GM18951 (cell line): ENCODE data around the gene LPGAT1.

Source experiments
- POLR2A ChIP-seq: IDR thresholded peaks from 4 replicates; pipeline ENCODE4 v1.6.1; 2011; ENCODE audit warnings: mild to moderate bottlenecking; ENCODE audit not compliant: insufficient read length, insufficient read depth; ENCODE audit errors: extremely low read depth
- in situ Hi-C: fragments of 300-500 bp; cut with MboI; formaldehyde crosslinking; loops from one replicate; pipeline ENCODE4 v1.12.0; 2022; ENCODE audit warnings: low sequenced_read_pairs, mixed read lengths, inconsistent platforms; ENCODE audit not compliant: unreplicated experiment

Gene LPGAT1

GRCh38 chr1:211738691-211739301 is 91.8 kb downstream of the LPGAT1 start:
- in situ Hi-C loops: no loop called here
- no peak for TF ChIP-seq POLR2A

GRCh38 chr1:211738096-211738690 is 92.4 kb downstream of the LPGAT1 start:
- in situ Hi-C loops: no loop called here
- no peak for TF ChIP-seq POLR2A

DNA sequence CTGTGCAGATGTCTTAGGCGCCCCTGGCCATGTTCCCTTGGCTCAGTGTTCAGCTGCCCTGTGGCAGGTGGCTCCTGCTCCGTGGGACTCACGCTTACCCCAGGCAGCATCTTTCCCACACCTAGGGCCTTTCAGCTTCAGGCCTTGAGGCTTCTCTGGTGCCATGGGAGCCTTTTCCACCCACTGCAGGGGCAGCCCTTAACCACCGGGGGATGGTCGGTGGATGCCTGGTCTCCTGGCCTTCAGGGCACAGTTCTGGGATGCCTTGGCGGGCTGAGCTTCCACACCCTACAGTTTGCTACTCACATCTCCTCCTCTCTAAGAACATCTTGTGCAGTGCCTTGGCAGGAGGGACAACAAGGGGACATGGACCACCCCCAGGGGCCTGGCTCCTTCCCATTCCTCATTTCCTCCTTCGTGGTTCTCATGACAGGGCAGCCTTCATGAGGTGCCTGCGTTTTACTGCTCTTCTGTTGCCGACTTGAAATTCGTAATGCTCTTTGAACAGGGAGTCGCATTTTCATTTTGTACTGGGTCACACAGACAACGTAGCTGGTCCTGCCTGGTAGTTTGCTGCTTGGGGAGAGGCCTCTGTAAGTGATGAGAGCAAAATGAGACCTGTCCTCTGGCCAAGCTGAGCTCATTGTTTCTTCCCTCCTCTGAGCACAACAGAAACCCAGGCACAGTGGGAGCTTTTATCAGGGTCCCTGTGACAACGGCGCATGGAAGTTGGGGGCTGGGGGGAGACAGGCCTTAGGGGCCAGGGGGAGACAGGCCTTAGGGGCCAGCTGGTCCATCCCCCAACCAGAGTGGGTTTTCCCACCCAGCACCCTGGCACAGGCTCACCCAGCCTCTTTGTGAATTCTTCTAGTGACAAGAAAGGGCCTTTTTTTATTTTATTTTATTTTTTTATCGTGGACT is 93.2 kb downstream of the LPGAT1 start:
- TF ChIP-seq POLR2A: no peak
- in situ Hi-C loops: no loop called here

DNA sequence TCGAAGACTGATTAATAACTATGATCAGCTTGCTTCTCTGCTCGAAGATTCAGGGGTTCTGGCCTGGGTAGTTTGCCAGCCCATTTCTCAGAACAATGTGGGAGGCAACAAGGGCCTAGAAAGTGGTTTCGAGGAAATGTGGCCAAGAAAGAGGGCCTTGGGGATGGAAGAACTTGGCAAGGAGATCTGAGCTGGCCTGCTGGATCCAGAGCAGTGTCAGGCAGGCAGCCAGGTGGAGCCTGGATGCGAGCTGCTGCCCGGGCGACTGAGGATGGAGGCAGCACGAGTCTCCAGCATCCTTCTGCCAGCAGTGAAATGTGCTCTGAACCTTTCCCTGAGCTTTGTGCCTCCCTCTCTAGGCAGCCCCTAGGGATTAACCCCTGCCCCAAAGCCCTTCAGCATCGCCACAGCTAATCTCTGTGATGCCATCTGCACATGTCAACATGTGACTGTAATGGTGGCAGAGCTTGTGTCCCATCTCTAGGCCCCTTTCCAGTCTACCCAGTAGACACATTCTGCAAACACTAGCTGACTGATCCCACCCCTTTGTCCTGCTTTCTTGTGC is 94.1 kb downstream of the LPGAT1 start:
- TF ChIP-seq POLR2A: no peak
- in situ Hi-C loops: no loop called here

GRCh38 chr1:211735208-211736170 is 95.1 kb downstream of the LPGAT1 start:
- TF ChIP-seq POLR2A: no peak
- in situ Hi-C loops: no loop called here

DNA sequence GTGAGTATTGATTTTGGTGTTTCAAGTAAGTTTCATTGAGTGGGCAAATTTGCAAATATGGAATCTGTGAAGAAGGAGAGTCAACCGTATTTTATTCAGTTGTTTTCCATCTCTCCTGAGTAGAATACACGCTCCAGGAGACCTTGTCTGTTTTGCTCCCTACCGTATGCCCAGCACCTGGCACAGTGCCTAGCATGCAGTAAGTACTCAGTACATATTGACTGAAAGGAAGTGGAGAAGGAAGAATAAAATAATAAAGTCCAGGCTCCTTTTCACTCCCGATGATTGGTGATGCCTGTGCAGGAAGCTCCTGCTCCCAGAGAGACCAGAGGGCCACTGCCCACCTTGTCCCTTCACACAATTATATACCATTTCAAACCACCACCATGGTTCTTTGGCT is 95.8 kb downstream of the LPGAT1 start:
- in situ Hi-C loops: no loop called here
- no peak for TF ChIP-seq POLR2A

GRCh38 chr1:211734359-211734758 is 96.2 kb downstream of the LPGAT1 start:
- no peak for TF ChIP-seq POLR2A
- in situ Hi-C loops: no loop called here

GRCh38 chr1:211732293-211732980 is 98.1 kb downstream of the LPGAT1 start:
- TF ChIP-seq POLR2A: no peak
- in situ Hi-C loops: no loop called here

DNA sequence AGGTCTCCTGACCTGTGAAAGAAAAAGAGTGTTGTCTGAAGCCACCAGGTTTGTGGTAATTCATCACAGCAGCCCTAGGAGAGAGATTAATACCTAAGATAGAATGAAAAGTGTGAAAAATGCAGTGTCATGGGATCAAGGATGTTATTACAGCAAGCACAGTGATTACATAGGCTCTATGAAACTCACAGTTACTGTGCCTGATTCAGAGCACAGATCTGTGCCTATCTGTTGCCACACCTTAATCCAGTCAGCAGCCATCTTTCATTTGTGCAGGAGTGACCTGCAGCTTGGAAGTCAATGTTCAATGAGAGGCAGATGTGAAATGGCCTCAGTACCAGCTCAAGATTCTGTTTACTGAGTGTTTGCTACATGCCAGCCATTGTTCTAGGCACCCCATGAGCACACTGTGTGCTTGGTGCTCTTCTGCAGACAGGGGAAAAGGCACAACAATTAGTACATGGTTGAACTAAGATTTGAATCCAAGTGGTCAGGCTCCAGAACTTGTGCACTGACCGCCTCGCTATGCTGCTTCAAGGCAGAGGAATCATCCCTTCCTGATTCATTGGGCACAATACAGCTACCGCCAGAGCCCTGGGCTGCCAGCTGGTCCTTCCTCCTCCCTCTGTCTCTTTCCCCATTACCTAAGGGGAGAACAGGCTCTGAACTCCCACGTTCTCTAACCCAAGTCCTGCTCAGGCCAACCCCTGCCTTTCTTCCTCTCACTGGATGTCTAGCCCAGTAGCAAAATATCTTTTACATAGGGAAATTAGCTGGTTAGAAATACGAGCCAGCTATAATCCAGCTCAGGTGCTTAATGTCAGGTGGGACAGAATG is 98.9 kb downstream of the LPGAT1 start:
- no peak for TF ChIP-seq POLR2A
- in situ Hi-C loops: no loop called here

- in situ Hi-C loops: no loop called here
- TF ChIP-seq POLR2A: no peak
Measured at GRCh38 chr1:211730347-211730746, 100.2 kb downstream of the LPGAT1 start.

GRCh38 chr1:211729238-211729637 is 101.3 kb downstream of the LPGAT1 start:
- in situ Hi-C loops: no loop called here
- TF ChIP-seq POLR2A: no peak
